Activated CD8-positive, alpha-beta T cell treated with anti-CD3 and anti-CD28 coated beads for 36 hours (primary cell): ENCODE measurements around the gene PRKD1. TPM values are rescaled to one million over a fixed set of nuclear protein-coding genes. Genes with fewer than 3 reads are reported as not detected.

Experiments
- ATAC-seq: fragments of 200-7000 bp; cut with Tn5 transposase; one replicate; pipeline ENCODE4 v1.10.0; 2021; ENCODE audit warnings: mild to moderate bottlenecking, moderate library complexity
- CTCF ChIA-PET: fragments of 350-600 bp; sonication (Branson Sonifier 250); formaldehyde crosslinking; loops from one replicate; lab custom pipeline; 2021; ENCODE audit warnings: antibody characterized with exemption; lab: Charles Lee
- POLR2A ChIA-PET: fragments of 350-600 bp; sonication (Branson Sonifier 250); formaldehyde crosslinking; loops from one replicate; lab custom pipeline; 2021; ENCODE audit warnings: antibody characterized with exemption; lab: Charles Lee
- DNase-seq: peaks from one replicate; pipeline ENCODE4 v3.0.0-alpha.2; 2020
- H3K27ac Mint-ChIP-seq: one replicate; pipeline ENCODE4 v1.8.0; 2021; ENCODE audit warnings: mild to moderate bottlenecking, mixed read lengths
- H3K27me3 Mint-ChIP-seq: one replicate; pipeline ENCODE4 v1.8.0; 2021; ENCODE audit warnings: mixed read lengths
- H3K36me3 Mint-ChIP-seq: one replicate; pipeline ENCODE4 v1.8.0; 2021; ENCODE audit warnings: low read depth, mixed read lengths
- H3K4me1 Mint-ChIP-seq: one replicate; pipeline ENCODE4 v1.8.0; 2021; ENCODE audit warnings: low read depth, mixed read lengths
- H3K4me3 Mint-ChIP-seq: one replicate; pipeline ENCODE4 v1.8.0; 2021; ENCODE audit warnings: mild to moderate bottlenecking, moderate library complexity, mixed read lengths
- H3K9me3 Mint-ChIP-seq: one replicate; pipeline ENCODE4 v1.8.0; 2021; ENCODE audit warnings: mixed read lengths
- CTCF ChIP-seq: fragments of 200-600 bp; IDR thresholded peaks from one replicate; pipeline ENCODE4 v1.8.0; 2022; ENCODE audit warnings: antibody characterized with exemption, mild to moderate bottlenecking
- intact Hi-C: fragments of 100-400 bp; cut with micrococcal nuclease; formaldehyde crosslinking; loops from one replicate; pipeline ENCODE4 v1.10.0; 2022
- total RNA-seq, 2 experiments: library from RNA; stranded (reverse); gene quantifications; one replicate each; pipeline ENCODE4 v1.2.3, GENCODE V29; 2021

Gene PRKD1
- total RNA-seq, 2 experiments from 2014 or later = not detected

GRCh38 chr14:29654901-29655550 is 272.6 kb downstream of the PRKD1 start:
- no peaks in the 10 kb centered on the region for H3K4me1 Mint-ChIP-seq
- peaks cover 6% of the 10 kb centered on the region for H3K9me3 Mint-ChIP-seq
- ATAC-seq (no peak), DNase-seq (no peak)
- no peak overlapping the region for H3K27ac Mint-ChIP-seq
- no peaks in the 10 kb centered on the region for H3K36me3 Mint-ChIP-seq
- no peak for TF ChIP-seq CTCF
- H3K27me3 Mint-ChIP-seq = no peaks in the 10 kb centered on the region
- H3K4me3 Mint-ChIP-seq = no peak overlapping the region
- intact Hi-C loops = no loop called here
- ChIA-PET CTCF (no interaction called here), POLR2A (no interaction called here)

GRCh38 chr14:29653303-29653702 is 274.3 kb downstream of the PRKD1 start:
- no peak overlapping the region for H3K4me3 Mint-ChIP-seq
- ChIA-PET CTCF (no interaction called here), POLR2A (no interaction called here)
- TF ChIP-seq CTCF = no peak
- H3K27ac Mint-ChIP-seq = no peak overlapping the region
- H3K4me1 Mint-ChIP-seq = no peaks in the 10 kb centered on the region
- no peaks in the 10 kb centered on the region for H3K27me3 Mint-ChIP-seq
- no peaks in the 10 kb centered on the region for H3K36me3 Mint-ChIP-seq
- ATAC-seq = no peak
- DNase-seq = no peak
- H3K9me3 Mint-ChIP-seq = peaks cover 11% of the 10 kb centered on the region
- intact Hi-C loops = no loop called here

- Mint-ChIP-seq H3K36me3 (no peaks in the 10 kb centered on the region), H3K4me1 (no peaks in the 10 kb centered on the region), H3K27me3 (no peaks in the 10 kb centered on the region), H3K27ac (no peak overlapping the region), H3K4me3 (no peak overlapping the region), H3K9me3 (peaks cover 16% of the 10 kb centered on the region)
- intact Hi-C loops = no loop called here
- ChIA-PET POLR2A (no interaction called here), CTCF (no interaction called here)
- no peak for TF ChIP-seq CTCF
- ATAC-seq (no peak), DNase-seq (no peak)
These were observed 275.1 kb downstream of the PRKD1 start for GRCh38 chr14:29652571-29652970.

GRCh38 chr14:29650554-29651269 is 276.9 kb downstream of the PRKD1 start:
- Mint-ChIP-seq H3K9me3 (peaks cover 19% of the 10 kb centered on the region), H3K4me1 (no peaks in the 10 kb centered on the region), H3K4me3 (no peak overlapping the region), H3K27ac (no peak overlapping the region), H3K36me3 (no peaks in the 10 kb centered on the region), H3K27me3 (no peaks in the 10 kb centered on the region)
- intact Hi-C loops = no loop called here
- POLR2A ChIA-PET = no interaction called here
- ATAC-seq (no peak), DNase-seq (no peak)
- CTCF ChIA-PET = no interaction called here
- no peak for TF ChIP-seq CTCF

- ChIA-PET CTCF (no interaction called here), POLR2A (no interaction called here)
- DNase-seq (no peak), ATAC-seq (no peak)
- Mint-ChIP-seq H3K27ac (no peak overlapping the region), H3K27me3 (no peaks in the 10 kb centered on the region), H3K9me3 (peaks cover 21% of the 10 kb centered on the region), H3K36me3 (no peaks in the 10 kb centered on the region), H3K4me3 (no peak overlapping the region), H3K4me1 (no peaks in the 10 kb centered on the region)
- TF ChIP-seq CTCF = no peak
- intact Hi-C loops = no loop called here
These were observed 278.5 kb downstream of the PRKD1 start for GRCh38 chr14:29649170-29649569.
